SK-N-SH treated with all-trans-retinoic acid at 6 μM for 48 hours (cell line): ENCODE results near the gene TMEM169.

ENCODE experiments used
- TCF4 ChIP-seq: fragments of 250-450 bp; sonication (Bioruptor Pico); IDR thresholded peaks from 2 replicates; pipeline ENCODE4 v1.8.0; 2021; ENCODE audit warnings: mild to moderate bottlenecking, moderate library complexity, borderline replicate concordance
- ZNF565 ChIP-seq: fragments of 450-650 bp; formaldehyde crosslinking; conservative IDR thresholded peaks from 2 replicates; pipeline ENCODE4 v1.5.0; 2020; ENCODE audit warnings: low read depth, mild to moderate bottlenecking, moderate library complexity

DNA sequence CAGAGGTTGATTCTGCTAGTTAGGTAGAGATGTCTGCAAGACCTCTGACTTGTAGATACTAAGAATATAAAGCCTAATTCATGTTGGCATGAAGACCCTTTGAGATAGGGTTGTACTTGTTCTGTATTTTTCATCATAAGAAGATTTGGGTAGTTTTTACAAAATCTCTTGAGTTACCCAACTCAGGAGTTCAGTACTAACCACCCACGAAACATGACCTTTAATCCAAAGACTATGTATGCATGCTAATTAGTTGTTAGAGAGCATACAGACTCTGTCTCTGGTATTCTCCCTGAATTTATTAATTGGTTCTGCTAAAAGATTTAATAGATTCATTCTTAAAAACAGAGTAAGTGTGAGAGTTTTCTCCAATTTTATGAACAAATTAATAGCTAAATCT, 17.1 kb upstream of the TMEM169 start:
- TF ChIP-seq ZNF565 (CRISPR knock-in tag) = no peak
- TF ChIP-seq TCF4 = no peak
